Thyroid gland (tissue), 4 donors: Measurements from ENCODE around the gene MICU1.

ENCODE experiments used
- CTCF ChIP-seq, 6 experiments: fragments of 200-600 bp in 3 of 6; fragments of 450-650 bp in 3 of 6; sonication (generic) in 3 of 6; IDR thresholded peaks; one replicate each; pipeline ENCODE4 v1.5.1; 2016 to 2019; ENCODE audit warnings: antibody characterized with exemption in 6 of 6, mild to moderate bottlenecking in 2 of 6, inconsistent platforms in 1 of 6, moderate library complexity in 1 of 6
- POLR2A ChIP-seq, 2 donors: fragments of 450-650 bp; IDR thresholded peaks; one replicate each; pipeline ENCODE4 v1.6.1; 2017; ENCODE audit warnings: antibody characterized with exemption in 2 of 2, mild to moderate bottlenecking in 2 of 2, moderate library complexity in 1 of 2

GRCh38 chr10:72319416-72320254 is 306.2 kb downstream of the MICU1 start:
- peak in 1 of 2 donors; percentile 64 for TF ChIP-seq POLR2A (IDR thresholded peaks at IDR 0.05)
- TF ChIP-seq CTCF (IDR thresholded peaks at IDR 0.05): peak in 1 of 6 experiments; percentile 11
